GM18951 (cell line): Measurements from ENCODE around the gene CTDSP2.
"Not testable (repeated sequence)": the region's sequence is repeated elsewhere in the genome, so short reads cannot be mapped to it uniquely, and the experiment has no call there.

Experiments
- POLR2A ChIP-seq: IDR thresholded peaks from 4 replicates; pipeline ENCODE4 v1.6.1; 2011; ENCODE audit warnings: mild to moderate bottlenecking; ENCODE audit not compliant: insufficient read length, insufficient read depth; ENCODE audit errors: extremely low read depth
- in situ Hi-C: fragments of 300-500 bp; cut with MboI; formaldehyde crosslinking; loops from one replicate; pipeline ENCODE4 v1.12.0; 2022; ENCODE audit warnings: low sequenced_read_pairs, mixed read lengths, inconsistent platforms; ENCODE audit not compliant: unreplicated experiment

Gene CTDSP2

GRCh38 chr12:57829025-57829777, 17.3 kb downstream of the CTDSP2 start:
- in situ Hi-C loops: loop anchor here (5.0 kb wide), 1 partner anchor 83 kb away; no protein-coding TSS in a partner anchor
- TF ChIP-seq POLR2A: no peak

- TF ChIP-seq POLR2A: no peak
- in situ Hi-C loops: loop anchor here (5.0 kb wide), 1 partner anchor 85 kb away; no protein-coding TSS in a partner anchor
Observed at GRCh38 chr12:57826966-57827365, 19.6 kb downstream of the CTDSP2 start.

- in situ Hi-C loops: loop anchor here (5.0 kb wide), 1 partner anchor 86 kb away; no protein-coding TSS in a partner anchor
Observed at GRCh38 chr12:57826400-57826799, 20.1 kb downstream of the CTDSP2 start.

GRCh38 chr12:57825451-57825850, 21.1 kb downstream of the CTDSP2 start:
- in situ Hi-C loops: loop anchor here (5.0 kb wide), 1 partner anchor 87 kb away; no protein-coding TSS in a partner anchor
- TF ChIP-seq POLR2A: no peak

More at GRCh38 chr12:57826400-57826799, 20.1 kb downstream of the CTDSP2 start:
- no peak for TF ChIP-seq POLR2A

- in situ Hi-C loops: no loop called here
- no peak for TF ChIP-seq POLR2A
Observed at GRCh38 chr12:57823908-57824640, 22.5 kb downstream of the CTDSP2 start.

- no peak for TF ChIP-seq POLR2A
- in situ Hi-C loops: no loop called here
Observed at GRCh38 chr12:57823131-57823907, 23.2 kb downstream of the CTDSP2 start.

GRCh38 chr12:57822392-57823130, 24.0 kb downstream of the CTDSP2 start:
- in situ Hi-C loops: no loop called here

GRCh38 chr12:57821474-57822214, 24.9 kb downstream of the CTDSP2 start:
- TF ChIP-seq POLR2A: no peak
- in situ Hi-C loops: no loop called here

More at GRCh38 chr12:57822392-57823130, 24.0 kb downstream of the CTDSP2 start:
- TF ChIP-seq POLR2A: no peak

- in situ Hi-C loops: not testable (repeated sequence)
Observed at GRCh38 chr12:57821015-57821414, 25.5 kb downstream of the CTDSP2 start.

GRCh38 chr12:57820119-57820518, 26.4 kb downstream of the CTDSP2 start:
- in situ Hi-C loops: not testable (repeated sequence)

GRCh38 chr12:57817990-57818331, 28.6 kb downstream of the CTDSP2 start:
- in situ Hi-C loops: not testable (repeated sequence)

GRCh38 chr12:57817261-57817989, 29.1 kb downstream of the CTDSP2 start:
- no peak for TF ChIP-seq POLR2A
- in situ Hi-C loops: no loop called here
